RWPE1 (cell line): ENCODE data around the gene PRKN.

Experiments
- CTCF ChIA-PET: fragments of 350-600 bp; sonication (Branson Sonifier 250); formaldehyde crosslinking; extraction: SDS; loops from one replicate; lab custom pipeline; 2021; lab: Yijun Ruan, JAX
- POLR2A ChIA-PET: fragments of 400-600 bp; formaldehyde crosslinking; extraction: SDS; loops from one replicate; lab custom pipeline; 2020; ENCODE audit warnings: antibody characterized with exemption; ENCODE audit not compliant: low non-redundant PET; lab: Yijun Ruan, JAX
- DNase-seq: peaks from one replicate; pipeline ENCODE4 v3.0.0; 2012; ENCODE audit warnings: low spot score
- H3K27ac ChIP-seq: fragments of 450-650 bp; 2 replicates; pipeline ENCODE4 v1.5.1; 2017
- CTCF ChIP-seq: fragments of 450-650 bp; conservative IDR thresholded peaks from 2 replicates; pipeline ENCODE4 v1.5.1; 2017; ENCODE audit warnings: low read depth, mild to moderate bottlenecking

The PRKN gene

DNA sequence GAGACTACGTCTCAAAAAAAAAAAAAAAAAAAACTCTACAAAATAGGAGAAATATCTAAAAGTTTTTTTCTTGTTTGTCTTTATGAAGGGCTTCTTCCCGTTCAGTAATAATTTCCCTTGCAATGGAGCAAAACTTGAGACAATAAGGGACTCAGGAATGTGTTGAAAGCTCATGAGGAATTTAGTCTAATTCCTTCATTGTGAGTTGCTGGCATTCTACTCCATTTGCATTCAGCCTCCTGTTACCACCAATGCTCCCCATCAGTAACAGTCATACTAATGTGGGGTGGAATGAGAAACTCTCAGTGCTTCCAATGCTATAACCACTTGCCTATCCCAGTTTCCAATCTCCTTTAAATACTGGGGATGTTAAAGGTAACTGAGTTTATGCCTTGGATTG lies 877.0 kb downstream of the PRKN start:
- POLR2A ChIA-PET, result no interaction called here
- CTCF ChIA-PET, result no interaction called here
- H3K27ac ChIP-seq, result no peak overlapping the region
- no peak for TF ChIP-seq CTCF
- DNase-seq, result no peak

DNA sequence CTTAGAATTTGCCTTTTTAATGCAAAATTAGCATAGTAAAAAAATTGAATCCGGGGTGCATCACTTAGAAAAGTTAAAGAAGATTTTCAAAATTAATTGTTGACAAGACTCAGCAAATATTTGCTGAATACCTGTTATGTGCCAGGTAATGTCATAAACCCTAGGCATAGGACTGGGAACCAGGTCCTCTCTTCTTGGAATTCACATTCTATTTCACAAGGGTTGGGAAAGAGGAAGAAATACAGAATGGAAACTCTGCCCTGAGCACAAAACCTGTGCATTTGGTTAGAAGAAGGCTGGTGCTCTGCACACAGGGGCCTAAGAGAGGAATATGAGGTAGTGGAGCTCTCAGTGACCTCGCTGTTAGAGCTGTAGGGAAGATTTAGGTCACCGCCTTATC lies 879.9 kb downstream of the PRKN start:
- H3K27ac ChIP-seq, result no peak overlapping the region
- DNase-seq, result no peak
- POLR2A ChIA-PET, result no interaction called here
- CTCF ChIA-PET, result no interaction called here
- no peak for TF ChIP-seq CTCF

DNA sequence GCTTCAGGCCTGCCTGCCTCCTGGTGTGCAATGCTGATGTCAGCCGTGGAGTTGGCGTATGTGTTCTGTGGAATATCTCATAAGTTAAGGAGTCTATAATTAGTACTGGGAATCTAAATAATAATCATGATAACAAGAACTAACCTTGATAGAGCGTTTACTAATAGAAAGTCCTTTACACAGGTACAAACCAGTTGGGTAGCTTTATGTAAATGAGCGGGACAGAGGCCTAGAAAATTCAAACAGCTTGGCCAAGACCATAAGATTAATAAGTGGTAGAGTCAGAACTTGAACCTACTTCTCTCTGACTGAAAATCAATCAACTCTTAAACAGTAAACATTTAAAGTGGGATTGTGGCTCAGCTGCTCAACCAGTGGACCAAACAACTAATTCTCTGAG lies 882.8 kb downstream of the PRKN start:
- no peak overlapping the region for H3K27ac ChIP-seq
- POLR2A ChIA-PET, result no interaction called here
- CTCF ChIA-PET, result interaction anchor here (1.0 kb wide), 1 partner anchor 71 kb away, joined by 3 read pairs; no protein-coding TSS in a partner anchor
- TF ChIP-seq CTCF, result no peak
- DNase-seq, result no peak

DNA sequence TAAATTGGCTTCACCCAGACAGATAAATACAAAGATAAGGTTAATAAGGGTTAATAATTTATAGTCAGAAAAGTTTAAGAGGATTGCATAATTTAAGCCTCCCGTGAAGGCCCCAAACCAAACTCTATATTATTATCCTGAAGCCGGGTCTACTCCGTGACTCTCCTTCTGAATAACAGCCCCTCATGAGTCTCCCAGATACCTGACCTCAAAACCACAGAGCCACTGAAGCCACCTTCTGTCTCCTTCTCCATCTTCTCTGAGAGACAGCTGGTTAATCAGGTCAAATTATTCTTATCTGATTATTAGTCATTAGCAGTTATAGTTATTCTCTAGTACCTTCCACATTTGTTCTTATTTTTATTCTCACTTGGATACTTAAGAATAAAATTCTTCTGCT lies 884.5 kb downstream of the PRKN start:
- H3K27ac ChIP-seq, result no peak overlapping the region
- DNase-seq, result no peak
- ChIA-PET CTCF (interaction anchor here (0.6 kb wide), 1 partner anchor 145 kb away, joined by 3 read pairs; no protein-coding TSS in a partner anchor), POLR2A (no interaction called here)
- no peak for TF ChIP-seq CTCF

DNA sequence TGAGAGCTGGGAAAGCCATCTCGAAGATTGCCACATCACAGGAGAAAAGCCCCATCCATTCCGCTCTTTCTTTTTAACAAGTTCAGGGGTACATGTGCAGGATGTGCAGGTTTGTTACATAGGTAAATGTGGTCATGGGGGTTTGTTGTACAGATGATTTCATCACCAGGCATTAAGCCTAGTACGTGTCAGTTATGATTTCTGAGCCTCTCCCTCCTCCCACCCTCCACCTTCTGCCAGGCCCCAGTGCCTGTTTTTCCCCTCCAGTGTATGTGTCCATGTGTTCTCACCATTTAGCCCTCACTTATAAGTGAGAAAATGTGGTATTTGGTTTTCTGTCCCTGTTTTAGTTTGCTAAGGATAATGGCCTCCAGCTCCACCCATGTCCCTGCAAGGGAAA lies 887.2 kb downstream of the PRKN start:
- CTCF ChIA-PET, result interaction anchor here (0.6 kb wide), 1 partner anchor 18 kb away, joined by 3 read pairs; no protein-coding TSS in a partner anchor
- DNase-seq, result no peak
- POLR2A ChIA-PET, result no interaction called here
- H3K27ac ChIP-seq, result no peak overlapping the region
- TF ChIP-seq CTCF, result no peak

DNA sequence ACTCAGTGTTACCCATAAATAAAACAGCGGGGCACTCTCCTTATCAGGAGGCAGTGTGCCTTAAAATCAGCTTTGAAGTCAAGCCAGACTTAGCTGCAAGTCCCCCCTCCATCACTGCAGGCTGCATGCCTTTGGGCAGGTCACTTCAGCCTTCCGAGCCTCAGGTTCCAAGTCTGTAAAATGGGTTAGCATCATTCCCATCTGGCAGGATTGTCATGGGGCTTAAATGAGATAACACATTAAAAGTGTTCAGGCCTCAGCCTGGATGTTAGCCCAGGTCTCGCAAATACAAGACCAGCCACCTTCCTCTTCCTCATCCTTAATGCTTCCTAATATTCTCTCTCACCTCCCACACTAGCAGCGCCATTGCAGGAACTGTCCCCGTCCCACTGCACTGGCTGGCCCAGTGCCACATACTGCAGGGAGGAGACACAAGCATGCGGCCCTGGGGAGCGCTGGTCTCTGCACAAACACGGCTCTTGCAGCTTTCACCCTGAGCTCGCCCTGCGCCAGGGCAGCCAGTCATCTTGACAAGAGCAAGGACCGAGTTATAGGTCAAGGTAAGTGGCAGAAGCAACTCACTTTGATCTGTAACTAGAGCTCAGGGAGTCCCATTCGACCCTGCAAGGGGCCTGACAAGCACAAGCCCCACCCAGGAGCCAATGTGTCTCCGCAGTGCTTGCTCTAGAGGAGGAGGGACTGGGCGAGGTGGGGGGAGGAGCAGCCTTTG lies 889.1 kb downstream of the PRKN start:
- no peak for TF ChIP-seq CTCF
- ChIA-PET POLR2A (no interaction called here), CTCF (interaction anchor here (0.7 kb wide), 1 partner anchor 9 kb away, joined by 4 read pairs; no protein-coding TSS in a partner anchor)
- no peak overlapping the region for H3K27ac ChIP-seq
- no peak for DNase-seq
